K562 (cell line): ENCODE results near the gene LPCAT2. TPM values are rescaled to one million over a fixed set of nuclear protein-coding genes. Genes with fewer than 3 reads are reported as not detected.

Experiments
- ATAC-seq: fragments of 200-7000 bp; cut with Tn5 transposase; 3 replicates; pipeline ENCODE4 v1.9.1; 2020; ENCODE audit warnings: moderate library complexity
- BruUV-seq: library from RNA; stranded (reverse); fragments of 400-500 nt; replicated peaks from 2 replicates; lab custom pipeline; 2021; lab: Mats Ljungman, UMichigan
- CTCF ChIA-PET: fragments of 300-600 bp; formaldehyde crosslinking; extraction: SDS; loops from one replicate; lab custom pipeline; 2021; ENCODE audit warnings: low intra/inter-chr PET ratio; lab: Yijun Ruan, JAX
- POLR2A ChIA-PET: fragments of 300-600, 350-650 bp; sonication (Branson Sonifier 250); formaldehyde crosslinking; extraction: SDS; loops from one replicate; lab custom pipeline; 2021; ENCODE audit warnings: antibody characterized with exemption, inconsistent platforms; lab: Yijun Ruan, JAX
- DNase-seq, 4 experiments: peaks; one replicate each; pipeline versions ENCODE4 v3.0.0 to v3.0.0-alpha.2; 2011 to 2018; ENCODE audit warnings: low spot score in 3 of 4, mixed read lengths in 3 of 4; ENCODE audit errors: extremely low read depth in 1 of 4
- FAIRE-seq: peaks from 2 replicates; lab custom pipeline; 2011; peaks lifted over from hg19 to GRCh38; lab: Jason Lieb, UNC
- H2AFZ ChIP-seq: 2 replicates; pipeline ENCODE4 v1.6.0; 2011; ENCODE audit warnings: low read depth, low read length, control low read depth, inconsistent platforms
- H3K27ac ChIP-seq: fragments of 200-600 bp; 3 replicates; pipeline ENCODE4 v1.8.0; 2011; ENCODE audit warnings: low read depth, mild to moderate bottlenecking, control low read depth, inconsistent platforms, low read length, moderate library complexity, mixed read lengths; ENCODE audit errors: extremely low read depth
- H3K27me3 ChIP-seq, 2 experiments: fragments of 300-600 bp in 1 of 2; 2 replicates in 1 of 2; 3 replicates in 1 of 2; pipeline versions ENCODE4 v1.6.0 to v1.8.0; 2011; ENCODE audit warnings: inconsistent platforms in 2 of 2, low read length in 2 of 2, mild to moderate bottlenecking in 1 of 2, mixed read lengths in 1 of 2, moderate library complexity in 1 of 2; ENCODE audit not compliant: control insufficient read depth in 2 of 2, insufficient read depth in 2 of 2
- H3K36me3 ChIP-seq: fragments of 300-600 bp; 3 replicates; pipeline ENCODE4 v1.8.0; 2011; ENCODE audit warnings: mild to moderate bottlenecking, low read length, inconsistent platforms; ENCODE audit not compliant: control insufficient read depth, insufficient read depth
- H3K4me1 ChIP-seq, 2 experiments: fragments of 200-600 bp in 1 of 2; replicated peaks in 1 of 2; 2 replicates in 1 of 2; 3 replicates in 1 of 2; pipeline versions ENCODE4 v1.5.1 to v1.8.0; 2011; ENCODE audit warnings: inconsistent platforms in 2 of 2, low read length in 2 of 2, mild to moderate bottlenecking in 1 of 2, mixed read lengths in 1 of 2, moderate library complexity in 1 of 2; ENCODE audit not compliant: control insufficient read depth in 2 of 2, insufficient read depth in 2 of 2
- H3K4me2 ChIP-seq: 2 replicates; pipeline ENCODE4 v1.6.1; 2011; ENCODE audit warnings: low read length, control low read depth, inconsistent platforms, mixed read lengths; ENCODE audit not compliant: insufficient read depth
- H3K4me3 ChIP-seq: fragments of 200-600 bp; sonication (generic), shearing (Covaris generic); 2 replicates; pipeline ENCODE4 v1.5.1; 2016; ENCODE audit warnings: control low read depth, inconsistent platforms
- H3K79me2 ChIP-seq: fragments of 200-600 bp; 3 replicates; pipeline ENCODE4 v1.8.0; 2011; ENCODE audit warnings: low read length, inconsistent platforms; ENCODE audit not compliant: control insufficient read depth, insufficient read depth
- H3K9ac ChIP-seq, 2 experiments: 2 replicates each; pipeline versions ENCODE4 v1.6.0 to v1.6.1; 2011; ENCODE audit warnings: low read depth in 2 of 2, low read length in 2 of 2, control low read depth in 1 of 2, inconsistent platforms in 1 of 2, mild to moderate bottlenecking in 1 of 2, mixed read lengths in 1 of 2; ENCODE audit not compliant: insufficient read depth in 1 of 2
- H3K9me1 ChIP-seq: one replicate; pipeline ENCODE4 v1.6.0; 2011; ENCODE audit warnings: inconsistent platforms, mild to moderate bottlenecking, low read length, moderate library complexity; ENCODE audit not compliant: control insufficient read depth, insufficient read depth
- H3K9me3 ChIP-seq: replicated peaks from 2 replicates; pipeline ENCODE4 v1.5.1; 2011; ENCODE audit warnings: low read depth, low read length, inconsistent platforms; ENCODE audit not compliant: control insufficient read depth, insufficient read depth
- H4K20me1 ChIP-seq: replicated peaks from 2 replicates; pipeline ENCODE4 v1.6.1; 2011; ENCODE audit warnings: low read length, inconsistent platforms, mixed read lengths; ENCODE audit not compliant: control insufficient read depth, insufficient read depth
- BDP1 ChIP-seq: IDR thresholded peaks from 3 replicates; pipeline ENCODE4 v1.6.1; 2011; ENCODE audit not compliant: insufficient read length, insufficient read depth
- ERF ChIP-seq: fragments of 450-650 bp; formaldehyde crosslinking; IDR thresholded peaks from 2 replicates; pipeline ENCODE4 v1.4.0; 2020; ENCODE audit warnings: mild to moderate bottlenecking, mixed read lengths
- ZZZ3 ChIP-seq: fragments of 450-650 bp; IDR thresholded peaks from 2 replicates; pipeline ENCODE4 v1.6.1; 2016; ENCODE audit warnings: antibody characterized with exemption, mild to moderate bottlenecking, moderate library complexity
- WGBS: fragments of 100-300 bp; shearing (Covaris generic); methylation state at CpG from one replicate; pipeline ENCODE4 v1.1.6; 2016; ENCODE audit warnings: low coverage, mixed read lengths; ENCODE audit not compliant: insufficient coverage; ENCODE audit errors: missing lambda C conversion rate; 5-methylcytosine and 5-hydroxymethylcytosine counted together
- in situ Hi-C: fragments of 300-500 bp; cut with MboI; formaldehyde crosslinking; loops from 4 replicates; pipeline ENCODE4 v1.15.0; 2018; ENCODE audit warnings: inconsistent platforms, mixed read lengths
- intact Hi-C: fragments of 100-400 bp; cut with micrococcal nuclease; formaldehyde crosslinking; loops from 2 replicates; pipeline ENCODE4 v1.14.2; 2022
- polyA plus RNA-seq, 8 experiments: library from polyadenylated mRNA; depleted of rRNA in 4 of 8; stranded (reverse) in 5 of 8; unstranded in 3 of 8; fragments of >200 nt; fragmentation: Nextera tagmentation in 2 of 8; fragmentation: Illumina TruSeq in 1 of 8; extraction: Ambion mirVana in 2 of 8; extraction: Trizol in 1 of 8; gene quantifications; 2 replicates each; pipeline versions ENCODE4 v1.2.1 to v1.2.3, GENCODE V29; 2011 to 2014; ENCODE audit warnings: inconsistent platforms in 1 of 8, missing spikeins in 1 of 8
- total RNA-seq, 7 experiments: library from RNA; depleted of rRNA in 6 of 7; stranded (reverse); fragments of >200 nt in 6 of 7; fragmentation: Illumina TruSeq in 2 of 7; extraction: Trizol in 2 of 7; gene quantifications; 2 replicates each; pipeline versions ENCODE4 v1.2.1 to v1.2.3, GENCODE V29; 2011 to 2021; ENCODE audit warnings: low replicate concordance in 1 of 7
- TF ChIP-seq, protein P1 (sequence below): sonication (generic); formaldehyde crosslinking; IDR thresholded peaks from 2 replicates; pipeline ENCODE4 v1.8.0; 2022; ENCODE audit warnings: missing genetic modification reagents, mild to moderate bottlenecking, borderline replicate concordance
- TF ChIP-seq, protein P2 (sequence below): fragments of 200-800 bp; sonication (Bioruptor generic); IDR thresholded peaks from 2 replicates; pipeline ENCODE4 v1.6.1; 2017; ENCODE audit warnings: missing genetic modification characterization, missing compliant biosample characterization
- TF ChIP-seq, protein P3 (sequence below): fragments of 250-450 bp; sonication (Bioruptor Pico); IDR thresholded peaks from 2 replicates; pipeline ENCODE4 v1.5.0; 2020; ENCODE audit warnings: mild to moderate bottlenecking, borderline replicate concordance

Gene LPCAT2
- total and polyA plus RNA-seq, 9 of the 15 experiments (the other 6 are each of a cell fraction or from before 2014, with no cell fraction given): 2.9 to 15.0 (median 7.3) TPM

DNA sequence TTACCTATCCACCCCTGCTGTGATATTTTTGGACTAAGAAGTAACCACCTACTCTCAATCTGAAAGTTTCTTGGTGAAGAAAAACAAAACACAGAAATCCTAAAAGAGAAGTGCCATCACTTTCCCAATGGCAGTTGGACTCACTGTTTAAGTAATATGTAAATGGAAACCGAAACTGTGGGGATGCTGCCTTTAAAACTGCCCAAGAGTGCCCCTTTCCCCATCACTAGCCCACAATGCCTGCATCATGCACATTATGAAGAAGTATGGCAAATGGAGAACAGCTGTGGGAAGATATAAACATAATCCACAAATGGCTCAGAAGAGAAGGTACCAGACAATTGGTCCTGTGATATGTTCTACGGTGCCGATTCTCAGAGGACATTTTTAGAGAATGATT, 113.4 kb downstream of the LPCAT2 start:
- Histone ChIP-seq H3K79me2 (no peaks in the 10 kb centered on the region), H3K36me3 (no peaks in the 10 kb centered on the region), H3K4me2 (no peak overlapping the region), H3K4me1 (peaks cover 5 to 16% of the 10 kb centered on the region in 2 experiments; a peak in 3 of 5 replicates), H3K9me1 (no peaks in the 10 kb centered on the region), H4K20me1 (no peaks in the 10 kb centered on the region), H3K4me3 (no peak overlapping the region)
- 70% methylated on average over 3 of the region's 3 CpGs for WGBS
- no peak for ATAC-seq
- no peak for DNase-seq
- in situ Hi-C loops: no loop called here
- no TSS peak for BruUV-seq
- CTCF ChIA-PET: no interaction called here
- no peak for FAIRE-seq
- TF ChIP-seq, protein P1, sequence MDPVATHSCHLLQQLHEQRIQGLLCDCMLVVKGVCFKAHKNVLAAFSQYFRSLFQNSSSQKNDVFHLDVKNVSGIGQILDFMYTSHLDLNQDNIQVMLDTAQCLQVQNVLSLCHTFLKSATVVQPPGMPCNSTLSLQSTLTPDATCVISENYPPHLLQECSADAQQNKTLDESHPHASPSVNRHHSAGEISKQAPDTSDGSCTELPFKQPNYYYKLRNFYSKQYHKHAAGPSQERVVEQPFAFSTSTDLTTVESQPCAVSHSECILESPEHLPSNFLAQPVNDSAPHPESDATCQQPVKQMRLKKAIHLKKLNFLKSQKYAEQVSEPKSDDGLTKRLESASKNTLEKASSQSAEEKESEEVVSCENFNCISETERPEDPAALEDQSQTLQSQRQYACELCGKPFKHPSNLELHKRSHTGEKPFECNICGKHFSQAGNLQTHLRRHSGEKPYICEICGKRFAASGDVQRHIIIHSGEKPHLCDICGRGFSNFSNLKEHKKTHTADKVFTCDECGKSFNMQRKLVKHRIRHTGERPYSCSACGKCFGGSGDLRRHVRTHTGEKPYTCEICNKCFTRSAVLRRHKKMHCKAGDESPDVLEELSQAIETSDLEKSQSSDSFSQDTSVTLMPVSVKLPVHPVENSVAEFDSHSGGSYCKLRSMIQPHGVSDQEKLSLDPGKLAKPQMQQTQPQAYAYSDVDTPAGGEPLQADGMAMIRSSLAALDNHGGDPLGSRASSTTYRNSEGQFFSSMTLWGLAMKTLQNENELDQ (CRISPR knock-in tag): no peak
- TF ChIP-seq BDP1 (no peak), ERF (no peak), ZZZ3 (no peak)
- TF ChIP-seq, protein P2, sequence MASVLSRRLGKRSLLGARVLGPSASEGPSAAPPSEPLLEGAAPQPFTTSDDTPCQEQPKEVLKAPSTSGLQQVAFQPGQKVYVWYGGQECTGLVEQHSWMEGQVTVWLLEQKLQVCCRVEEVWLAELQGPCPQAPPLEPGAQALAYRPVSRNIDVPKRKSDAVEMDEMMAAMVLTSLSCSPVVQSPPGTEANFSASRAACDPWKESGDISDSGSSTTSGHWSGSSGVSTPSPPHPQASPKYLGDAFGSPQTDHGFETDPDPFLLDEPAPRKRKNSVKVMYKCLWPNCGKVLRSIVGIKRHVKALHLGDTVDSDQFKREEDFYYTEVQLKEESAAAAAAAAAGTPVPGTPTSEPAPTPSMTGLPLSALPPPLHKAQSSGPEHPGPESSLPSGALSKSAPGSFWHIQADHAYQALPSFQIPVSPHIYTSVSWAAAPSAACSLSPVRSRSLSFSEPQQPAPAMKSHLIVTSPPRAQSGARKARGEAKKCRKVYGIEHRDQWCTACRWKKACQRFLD (CRISPR knock-in tag): peak; percentile 27; the same call in 1 of the 2 replicates
- TF ChIP-seq, protein P3, sequence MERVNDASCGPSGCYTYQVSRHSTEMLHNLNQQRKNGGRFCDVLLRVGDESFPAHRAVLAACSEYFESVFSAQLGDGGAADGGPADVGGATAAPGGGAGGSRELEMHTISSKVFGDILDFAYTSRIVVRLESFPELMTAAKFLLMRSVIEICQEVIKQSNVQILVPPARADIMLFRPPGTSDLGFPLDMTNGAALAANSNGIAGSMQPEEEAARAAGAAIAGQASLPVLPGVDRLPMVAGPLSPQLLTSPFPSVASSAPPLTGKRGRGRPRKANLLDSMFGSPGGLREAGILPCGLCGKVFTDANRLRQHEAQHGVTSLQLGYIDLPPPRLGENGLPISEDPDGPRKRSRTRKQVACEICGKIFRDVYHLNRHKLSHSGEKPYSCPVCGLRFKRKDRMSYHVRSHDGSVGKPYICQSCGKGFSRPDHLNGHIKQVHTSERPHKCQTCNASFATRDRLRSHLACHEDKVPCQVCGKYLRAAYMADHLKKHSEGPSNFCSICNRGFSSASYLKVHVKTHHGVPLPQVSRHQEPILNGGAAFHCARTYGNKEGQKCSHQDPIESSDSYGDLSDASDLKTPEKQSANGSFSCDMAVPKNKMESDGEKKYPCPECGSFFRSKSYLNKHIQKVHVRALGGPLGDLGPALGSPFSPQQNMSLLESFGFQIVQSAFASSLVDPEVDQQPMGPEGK (CRISPR knock-in tag): no peak
- TF ChIP-seq, all 486 proteins: peak for 1
- POLR2A ChIA-PET: no interaction called here
- no peaks in the 10 kb centered on the region for H3K9me3 ChIP-seq
- intact Hi-C loops: no loop called here
- H3K27ac ChIP-seq: peak overlapping the region; percentile 45; the same call in 1 of the 3 replicates
- no peak overlapping the region for H3K9ac ChIP-seq
- 0 out of 5 replicates have a peak, but pooled peaks cover 0 to 3% of the 10 kb centered on the region in 2 experiments for H3K27me3 ChIP-seq
- H2AFZ ChIP-seq: peak overlapping the region; percentile 79
